ENCODE results near the gene OAS3.
"Not testable (repeated sequence)": the region's sequence is repeated elsewhere in the genome, so short reads cannot be mapped to it uniquely, and the experiment has no call there.

Gene OAS3

GRCh38 chr12:112950701-112951100, 12.4 kb downstream of the OAS3 start:
- H3K4me3 ChIP-seq (replicated peaks; ENCODE audit: low read depth, low read length), result no peak overlapping the region
- no peak for DNase-seq (ENCODE audit: extremely low read depth, low read depth)
- no peak for TF ChIP-seq CTCF (IDR thresholded peaks at IDR 0.05; ENCODE audit: low read depth, low read length, missing control alignments)

GRCh38 chr12:112957125-112957524, 18.9 kb downstream of the OAS3 start:
- H3K4me3 ChIP-seq (replicated peaks; ENCODE audit: low read depth, low read length); DNase-seq (ENCODE audit: extremely low read depth, low read depth): not testable (repeated sequence)

- no peak for TF ChIP-seq CTCF (IDR thresholded peaks at IDR 0.05; ENCODE audit: low read depth, low read length, missing control alignments)
- H3K4me3 ChIP-seq (replicated peaks; ENCODE audit: low read depth, low read length), result no peak overlapping the region
- no peak for DNase-seq (ENCODE audit: extremely low read depth, low read depth)
Measured at GRCh38 chr12:112961074-112961473, 22.8 kb downstream of the OAS3 start.

GRCh38 chr12:112961536-112961935, 23.3 kb downstream of the OAS3 start:
- H3K4me3 ChIP-seq (replicated peaks; ENCODE audit: low read depth, low read length), result no peak overlapping the region
- no peak for TF ChIP-seq CTCF (IDR thresholded peaks at IDR 0.05; ENCODE audit: low read depth, low read length, missing control alignments)
- DNase-seq (ENCODE audit: extremely low read depth, low read depth), result no peak

GRCh38 chr12:112962561-112962960, 24.3 kb downstream of the OAS3 start:
- H3K4me3 ChIP-seq (replicated peaks; ENCODE audit: low read depth, low read length), result no peak overlapping the region
- TF ChIP-seq CTCF (IDR thresholded peaks at IDR 0.05; ENCODE audit: low read depth, low read length, missing control alignments), result no peak
- DNase-seq (ENCODE audit: extremely low read depth, low read depth), result no peak

- H3K4me3 ChIP-seq (replicated peaks; ENCODE audit: low read depth, low read length), result no peak overlapping the region
- no peak for DNase-seq (ENCODE audit: extremely low read depth, low read depth)
- no peak for TF ChIP-seq CTCF (IDR thresholded peaks at IDR 0.05; ENCODE audit: low read depth, low read length, missing control alignments)
Measured at GRCh38 chr12:112963227-112963861, 25.1 kb downstream of the OAS3 start.

GRCh38 chr12:112964067-112964670, 25.9 kb downstream of the OAS3 start:
- TF ChIP-seq CTCF (IDR thresholded peaks at IDR 0.05; ENCODE audit: low read depth, low read length, missing control alignments), result no peak
- H3K4me3 ChIP-seq (replicated peaks; ENCODE audit: low read depth, low read length), result no peak overlapping the region
- no peak for DNase-seq (ENCODE audit: extremely low read depth, low read depth)
